Peyer's patch (tissue), 4 donors: ENCODE results near the gene RNF225. TPM values are rescaled to one million over a fixed set of nuclear protein-coding genes. Genes with fewer than 3 reads are reported as not detected.

Experiments
- DNase-seq, 3 donors: peaks; one replicate each; pipeline ENCODE4 v3.0.0-alpha.2; 2017 to 2019
- H3K27ac ChIP-seq, 4 donors: fragments of 200-600 bp; sonication (generic); one replicate each; pipeline ENCODE4 v1.5.1; 2016 to 2019
- H3K27me3 ChIP-seq, 2 donors: fragments of 200-600 bp; sonication (generic); one replicate each; pipeline ENCODE4 v1.5.1; 2019
- H3K36me3 ChIP-seq, 3 donors: fragments of 200-600 bp; sonication (generic); one replicate each; pipeline ENCODE4 v1.5.1; 2016 to 2019
- H3K4me1 ChIP-seq, 4 donors: fragments of 200-600 bp; sonication (generic); one replicate each; pipeline ENCODE4 v1.5.1; 2016 to 2019
- H3K4me3 ChIP-seq, 4 donors: fragments of 200-600 bp; sonication (generic); 1 replicate in 3 of 4; 2 replicates in 1 of 4; pipeline ENCODE4 v1.5.1; 2016 to 2019; ENCODE audit warnings: mild to moderate bottlenecking in 1 of 4
- H3K9me3 ChIP-seq, 4 donors: fragments of 200-600 bp; sonication (generic); one replicate each; pipeline ENCODE4 v1.5.1; 2016 to 2019; ENCODE audit warnings: mild to moderate bottlenecking in 1 of 4
- CTCF ChIP-seq, 6 experiments: fragments of 450-650 bp in 4 of 6; fragments of 200-600 bp in 2 of 6; sonication (generic) in 1 of 6; IDR thresholded peaks; one replicate each; pipeline ENCODE4 v1.5.1; 2017 to 2019; ENCODE audit warnings: antibody characterized with exemption in 6 of 6, mild to moderate bottlenecking in 3 of 6, moderate library complexity in 1 of 6
- POLR2A ChIP-seq, 2 donors: fragments of 450-650 bp; IDR thresholded peaks; one replicate each; pipeline ENCODE4 v1.5.1; 2017; ENCODE audit warnings: antibody characterized with exemption in 2 of 2, mild to moderate bottlenecking in 2 of 2, moderate library complexity in 2 of 2
- total RNA-seq, 4 donors: library from RNA; depleted of rRNA; stranded (reverse); fragments of >200 nt; gene quantifications; one replicate each; pipeline ENCODE4 v1.1.0, GENCODE V29; 2016

RNF225 gene
- total RNA-seq, 4 donors from 2014 or later = not detected

GRCh38 chr19:58379246-58379645, 16.2 kb upstream of the RNF225 start:
- Histone ChIP-seq H3K4me1 (peaks cover 0 to 22% (median 10%) of the 10 kb centered on the region in 4 donors), H3K27ac (peak overlapping the region in 1 of 4 donors; percentile 92), H3K4me3 (no peak overlapping the region), H3K27me3 (no peaks in the 10 kb centered on the region), H3K36me3 (no peaks in the 10 kb centered on the region), H3K9me3 (no peaks in the 10 kb centered on the region)
- TF ChIP-seq CTCF (IDR thresholded peaks at IDR 0.05) (no peak), POLR2A (IDR thresholded peaks at IDR 0.05) (no peak)
- DNase-seq = no peak

- no peak for DNase-seq
Measured at GRCh38 chr19:58380037-58380661, 15.3 kb upstream of the RNF225 start.

GRCh38 chr19:58380662-58381459, 14.6 kb upstream of the RNF225 start, which contains the start of gene ZNF837:
ZNF837 (minus strand) TSS chr19:58381030; CDS start chr19:58369332, 11,698 bp downstream.
- Histone ChIP-seq H3K9me3 (no peaks in the 10 kb centered on the region), H3K27ac (peak within 1 kb of the TSS; percentile 86 to 96 (median 92)), H3K4me3 (peak within 1 kb of the TSS; percentile 60 to 83 (median 78)), H3K4me1 (peaks cover 0 to 29% (median 15%) of the 10 kb centered on the region in 4 donors), H3K27me3 (no peaks in the 10 kb centered on the region), H3K36me3 (no peaks in the 10 kb centered on the region)
- DNase-seq = peak; percentile 98 to 100 (median 99)
- TF ChIP-seq POLR2A (IDR thresholded peaks at IDR 0.05) = peak; percentile 87 to 92
- peak in 3 of 6 experiments; percentile 20 to 45 (median 24) for TF ChIP-seq CTCF (IDR thresholded peaks at IDR 0.05)

More at GRCh38 chr19:58380037-58380661, 15.3 kb upstream of the RNF225 start:
- H3K4me1 ChIP-seq = peaks cover 0 to 22% (median 10%) of the 10 kb centered on the region in 4 donors
- TF ChIP-seq CTCF (IDR thresholded peaks at IDR 0.05) (no peak), POLR2A (IDR thresholded peaks at IDR 0.05) (no peak)
- no peaks in the 10 kb centered on the region for H3K36me3 ChIP-seq
- H3K27ac ChIP-seq = peak overlapping the region; percentile 86 to 96 (median 92)
- H3K27me3 ChIP-seq = no peaks in the 10 kb centered on the region
- H3K4me3 ChIP-seq = peak overlapping the region; percentile 60 to 83 (median 78)
- H3K9me3 ChIP-seq = no peaks in the 10 kb centered on the region

- no peaks in the 10 kb centered on the region for H3K27me3 ChIP-seq
- no peak for DNase-seq
- TF ChIP-seq POLR2A (IDR thresholded peaks at IDR 0.05) (no peak), CTCF (IDR thresholded peaks at IDR 0.05) (no peak)
Measured at GRCh38 chr19:58381460-58382212, 13.8 kb upstream of the RNF225 start.

GRCh38 chr19:58382997-58383603, 12.4 kb upstream of the RNF225 start:
- Histone ChIP-seq H3K27ac (no peak overlapping the region), H3K4me1 (peaks cover 0 to 39% (median 25%) of the 10 kb centered on the region in 4 donors), H3K9me3 (no peaks in the 10 kb centered on the region), H3K4me3 (no peak overlapping the region), H3K27me3 (no peaks in the 10 kb centered on the region), H3K36me3 (no peaks in the 10 kb centered on the region)
- TF ChIP-seq CTCF (IDR thresholded peaks at IDR 0.05) = no peak
- no peak for TF ChIP-seq POLR2A (IDR thresholded peaks at IDR 0.05)
- peak in 1 of 3 donors; percentile 43 for DNase-seq

More at GRCh38 chr19:58381460-58382212, 13.8 kb upstream of the RNF225 start:
- Histone ChIP-seq H3K4me1 (peaks cover 0 to 33% (median 18%) of the 10 kb centered on the region in 4 donors), H3K4me3 (peak overlapping the region; percentile 60 to 83 (median 78)), H3K9me3 (no peaks in the 10 kb centered on the region), H3K36me3 (no peaks in the 10 kb centered on the region), H3K27ac (peak overlapping the region; percentile 72 to 96 (median 89))
